ENCODE measurements around the gene SEC11A. TPM values are rescaled to one million over a fixed set of nuclear protein-coding genes. Genes with fewer than 3 reads are reported as not detected.
A peak's percentile ranks its signal among the peaks of the same experiment; 100 is the strongest.
"Not testable (repeated sequence)": the region's sequence is repeated elsewhere in the genome, so short reads cannot be mapped to it uniquely, and the experiment has no call there.

Gene SEC11A
- total and polyA plus RNA-seq, 2 donors: 120 to 158 TPM

GRCh38 chr15:84647726-84648125, 68.2 kb downstream of the SEC11A start:
- no peak overlapping the region for H3K4me3 ChIP-seq (ENCODE audit: low read length in 2 of 2)
- DNase-seq (ENCODE audit: low read depth in 6 of 9, low spot score in 9 of 9): no peak
- H3K27ac ChIP-seq (ENCODE audit: low read depth in 1 of 2, low read length in 1 of 2): no peak overlapping the region
- H3K9me3 ChIP-seq (ENCODE audit: control insufficient read depth in 2 of 2, insufficient read depth in 1 of 2, low read length in 1 of 2): no peaks in the 10 kb centered on the region
- H3K27me3 ChIP-seq (ENCODE audit: control insufficient read depth in 2 of 2, insufficient read depth in 1 of 2, low read length in 1 of 2): no peaks in the 10 kb centered on the region
- peaks cover 79 to 82% of the 10 kb centered on the region in 2 donors for H3K36me3 ChIP-seq (ENCODE audit: control insufficient read depth in 2 of 2, insufficient read depth in 2 of 2, low read length in 1 of 2)
- H3K4me1 ChIP-seq (ENCODE audit: control insufficient read depth in 2 of 2, insufficient read depth in 2 of 2, low read length in 2 of 2): no peaks in the 10 kb centered on the region

- no peak overlapping the region for H3K27ac ChIP-seq (ENCODE audit: low read depth in 1 of 2, low read length in 1 of 2)
- no peaks in the 10 kb centered on the region for H3K27me3 ChIP-seq (ENCODE audit: control insufficient read depth in 2 of 2, insufficient read depth in 1 of 2, low read length in 1 of 2)
- H3K36me3 ChIP-seq (ENCODE audit: control insufficient read depth in 2 of 2, insufficient read depth in 2 of 2, low read length in 1 of 2): peaks cover 84% of the 10 kb centered on the region in 2 donors
- DNase-seq (ENCODE audit: low read depth in 6 of 9, low spot score in 9 of 9): no peak
- no peaks in the 10 kb centered on the region for H3K9me3 ChIP-seq (ENCODE audit: control insufficient read depth in 2 of 2, insufficient read depth in 1 of 2, low read length in 1 of 2)
- no peak overlapping the region for H3K4me3 ChIP-seq (ENCODE audit: low read length in 2 of 2)
- WGBS: 98% methylated on average over 10 of the region's 10 CpGs
- no peaks in the 10 kb centered on the region for H3K4me1 ChIP-seq (ENCODE audit: control insufficient read depth in 2 of 2, insufficient read depth in 2 of 2, low read length in 2 of 2)
Observed at GRCh38 chr15:84645997-84646396, 69.9 kb downstream of the SEC11A start.

- H3K4me1 ChIP-seq (ENCODE audit: control insufficient read depth in 2 of 2, insufficient read depth in 2 of 2, low read length in 2 of 2): no peaks in the 10 kb centered on the region
- 99% methylated on average over 10 of the region's 10 CpGs for WGBS
- H3K36me3 ChIP-seq (ENCODE audit: control insufficient read depth in 2 of 2, insufficient read depth in 2 of 2, low read length in 1 of 2): peaks cover 86 to 87% of the 10 kb centered on the region in 2 donors
- no peaks in the 10 kb centered on the region for H3K27me3 ChIP-seq (ENCODE audit: control insufficient read depth in 2 of 2, insufficient read depth in 1 of 2, low read length in 1 of 2)
- DNase-seq (ENCODE audit: low read depth in 6 of 9, low spot score in 9 of 9): no peak
- H3K4me3 ChIP-seq (ENCODE audit: low read length in 2 of 2): no peak overlapping the region
- H3K9me3 ChIP-seq (ENCODE audit: control insufficient read depth in 2 of 2, insufficient read depth in 1 of 2, low read length in 1 of 2): no peaks in the 10 kb centered on the region
- H3K27ac ChIP-seq (ENCODE audit: low read depth in 1 of 2, low read length in 1 of 2): no peak overlapping the region
Observed at GRCh38 chr15:84645496-84645895, 70.4 kb downstream of the SEC11A start.

- DNase-seq (ENCODE audit: low read depth in 6 of 9, low spot score in 9 of 9): no peak
- no peaks in the 10 kb centered on the region for H3K4me1 ChIP-seq (ENCODE audit: control insufficient read depth in 2 of 2, insufficient read depth in 2 of 2, low read length in 2 of 2)
- no peak overlapping the region for H3K4me3 ChIP-seq (ENCODE audit: low read length in 2 of 2)
- no peaks in the 10 kb centered on the region for H3K27me3 ChIP-seq (ENCODE audit: control insufficient read depth in 2 of 2, insufficient read depth in 1 of 2, low read length in 1 of 2)
- 96% methylated on average over 6 of the region's 6 CpGs for WGBS
- H3K27ac ChIP-seq (ENCODE audit: low read depth in 1 of 2, low read length in 1 of 2): no peak overlapping the region
- H3K9me3 ChIP-seq (ENCODE audit: control insufficient read depth in 2 of 2, insufficient read depth in 1 of 2, low read length in 1 of 2): no peaks in the 10 kb centered on the region
- H3K36me3 ChIP-seq (ENCODE audit: control insufficient read depth in 2 of 2, insufficient read depth in 2 of 2, low read length in 1 of 2): peaks cover 88 to 89% of the 10 kb centered on the region in 2 donors
Observed at GRCh38 chr15:84643838-84644237, 72.1 kb downstream of the SEC11A start.

- H3K4me3 ChIP-seq (ENCODE audit: low read length in 2 of 2); H3K27me3 ChIP-seq (ENCODE audit: control insufficient read depth in 2 of 2, insufficient read depth in 1 of 2, low read length in 1 of 2); DNase-seq (ENCODE audit: low read depth in 6 of 9, low spot score in 9 of 9); H3K27ac ChIP-seq (ENCODE audit: low read depth in 1 of 2, low read length in 1 of 2); H3K9me3 ChIP-seq (ENCODE audit: control insufficient read depth in 2 of 2, insufficient read depth in 1 of 2, low read length in 1 of 2); H3K4me1 ChIP-seq (ENCODE audit: control insufficient read depth in 2 of 2, insufficient read depth in 2 of 2, low read length in 2 of 2): not testable (repeated sequence)
- peaks cover 80 to 81% of the 10 kb centered on the region in 2 donors for H3K36me3 ChIP-seq (ENCODE audit: control insufficient read depth in 2 of 2, insufficient read depth in 2 of 2, low read length in 1 of 2)
- 79% methylated on average over 2 of the region's 2 CpGs for WGBS
Observed at GRCh38 chr15:84642640-84643039, 73.3 kb downstream of the SEC11A start.

- not testable (repeated sequence) for H3K27me3 ChIP-seq (ENCODE audit: control insufficient read depth in 2 of 2, insufficient read depth in 1 of 2, low read length in 1 of 2); H3K9me3 ChIP-seq (ENCODE audit: control insufficient read depth in 2 of 2, insufficient read depth in 1 of 2, low read length in 1 of 2); H3K27ac ChIP-seq (ENCODE audit: low read depth in 1 of 2, low read length in 1 of 2); DNase-seq (ENCODE audit: low read depth in 6 of 9, low spot score in 9 of 9); H3K4me3 ChIP-seq (ENCODE audit: low read length in 2 of 2); H3K4me1 ChIP-seq (ENCODE audit: control insufficient read depth in 2 of 2, insufficient read depth in 2 of 2, low read length in 2 of 2)
- H3K36me3 ChIP-seq (ENCODE audit: control insufficient read depth in 2 of 2, insufficient read depth in 2 of 2, low read length in 1 of 2): peaks cover 73 to 78% of the 10 kb centered on the region in 2 donors
- WGBS: 98% methylated on average over 9 of the region's 9 CpGs
Observed at GRCh38 chr15:84641871-84642270, 74.1 kb downstream of the SEC11A start.

GRCh38 chr15:84638103-84638502, 77.8 kb downstream of the SEC11A start:
- peaks cover 41 to 52% of the 10 kb centered on the region in 2 donors for H3K36me3 ChIP-seq (ENCODE audit: control insufficient read depth in 2 of 2, insufficient read depth in 2 of 2, low read length in 1 of 2)
- WGBS: 77% methylated on average over 3 of the region's 3 CpGs
- H3K27me3 ChIP-seq (ENCODE audit: control insufficient read depth in 2 of 2, insufficient read depth in 1 of 2, low read length in 1 of 2): no peaks in the 10 kb centered on the region
- peak in 1 of 9 donors; percentile 48 for DNase-seq (ENCODE audit: low read depth in 6 of 9, low spot score in 9 of 9)
- no peaks in the 10 kb centered on the region for H3K9me3 ChIP-seq (ENCODE audit: control insufficient read depth in 2 of 2, insufficient read depth in 1 of 2, low read length in 1 of 2)
- peaks cover 2 to 10% of the 10 kb centered on the region in 2 donors for H3K4me1 ChIP-seq (ENCODE audit: control insufficient read depth in 2 of 2, insufficient read depth in 2 of 2, low read length in 2 of 2)
- no peak overlapping the region for H3K27ac ChIP-seq (ENCODE audit: low read depth in 1 of 2, low read length in 1 of 2)
- H3K4me3 ChIP-seq (ENCODE audit: low read length in 2 of 2): no peak overlapping the region

- WGBS: 46% methylated on average over 23 of the region's 23 CpGs
- peak overlapping the region; percentile 22 to 80 for H3K4me3 ChIP-seq (ENCODE audit: low read length in 2 of 2)
- H3K9me3 ChIP-seq (ENCODE audit: control insufficient read depth in 2 of 2, insufficient read depth in 1 of 2, low read length in 1 of 2): no peaks in the 10 kb centered on the region
- H3K27me3 ChIP-seq (ENCODE audit: control insufficient read depth in 2 of 2, insufficient read depth in 1 of 2, low read length in 1 of 2): no peaks in the 10 kb centered on the region
- H3K4me1 ChIP-seq (ENCODE audit: control insufficient read depth in 2 of 2, insufficient read depth in 2 of 2, low read length in 2 of 2): peaks cover 21 to 27% of the 10 kb centered on the region in 2 donors
- peaks cover 5 to 16% of the 10 kb centered on the region in 2 donors for H3K36me3 ChIP-seq (ENCODE audit: control insufficient read depth in 2 of 2, insufficient read depth in 2 of 2, low read length in 1 of 2)
- no peak overlapping the region for H3K27ac ChIP-seq (ENCODE audit: low read depth in 1 of 2, low read length in 1 of 2)
- DNase-seq (ENCODE audit: low read depth in 6 of 9, low spot score in 9 of 9): no peak
Observed at GRCh38 chr15:84634228-84634837, 81.6 kb downstream of the SEC11A start.

- H3K9me3 ChIP-seq (ENCODE audit: control insufficient read depth in 2 of 2, insufficient read depth in 1 of 2, low read length in 1 of 2): no peaks in the 10 kb centered on the region
- H3K27ac ChIP-seq (ENCODE audit: low read depth in 1 of 2, low read length in 1 of 2): peak overlapping the region; percentile 65 to 88
- H3K4me1 ChIP-seq (ENCODE audit: control insufficient read depth in 2 of 2, insufficient read depth in 2 of 2, low read length in 2 of 2): peaks cover 21 to 27% of the 10 kb centered on the region in 2 donors
- DNase-seq (ENCODE audit: low read depth in 6 of 9, low spot score in 9 of 9): peak in 6 of 9 donors; percentile 54 to 80 (median 62)
- peaks cover 3 to 14% of the 10 kb centered on the region in 2 donors for H3K36me3 ChIP-seq (ENCODE audit: control insufficient read depth in 2 of 2, insufficient read depth in 2 of 2, low read length in 1 of 2)
- no peaks in the 10 kb centered on the region for H3K27me3 ChIP-seq (ENCODE audit: control insufficient read depth in 2 of 2, insufficient read depth in 1 of 2, low read length in 1 of 2)
- H3K4me3 ChIP-seq (ENCODE audit: low read length in 2 of 2): peak overlapping the region; percentile 53 to 80
- WGBS: under 1% methylated on average over 105 of the region's 105 CpGs
Observed at GRCh38 chr15:84633311-84634227, 82.4 kb downstream of the SEC11A start.
